COLO829 (cell line): ENCODE results near the gene PHPT1.
"Not testable (repeated sequence)": the region's sequence is repeated elsewhere in the genome, so short reads cannot be mapped to it uniquely, and the experiment has no call there.

Experiments
- DNase-seq: peaks from one replicate; pipeline ENCODE4 v3.0.0; 2012; ENCODE audit warnings: low spot score

Gene PHPT1

DNA sequence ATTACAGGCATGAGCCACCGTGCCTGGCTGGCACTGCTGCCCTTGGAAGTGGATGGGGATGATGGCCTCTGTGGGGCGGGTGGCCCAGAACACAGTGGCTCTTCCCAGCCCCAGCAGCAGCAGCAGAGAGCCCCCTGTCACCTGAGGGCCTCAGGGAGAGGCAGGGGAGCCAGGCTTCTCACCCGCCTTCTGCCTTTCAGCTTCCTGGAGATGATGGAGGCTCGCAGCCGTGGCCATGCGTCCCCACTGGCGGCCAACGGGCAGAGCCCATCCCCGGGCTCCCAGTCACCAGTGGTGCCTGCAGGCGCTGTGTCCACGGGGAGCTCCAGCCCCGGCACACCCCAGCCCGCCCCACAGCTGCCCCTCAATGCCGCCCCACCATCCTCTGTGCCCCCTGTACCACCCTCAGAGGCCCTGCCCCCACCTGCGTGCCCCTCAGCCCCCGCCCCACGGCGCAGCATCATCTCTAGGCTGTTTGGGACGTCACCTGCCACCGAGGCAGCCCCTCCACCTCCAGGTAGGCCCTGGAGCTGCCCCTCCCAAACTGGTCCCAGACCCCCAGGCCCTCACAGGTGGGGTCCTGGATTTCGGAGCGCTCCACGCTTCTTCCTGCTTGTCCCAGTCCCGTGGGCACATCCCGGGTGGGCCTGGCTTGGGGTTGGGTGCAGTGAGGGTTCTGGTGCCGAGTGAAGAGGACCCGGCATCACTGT lies 11.9 kb upstream of the PHPT1 start:
- no peak for DNase-seq

- not testable (repeated sequence) for DNase-seq
These were observed 11.3 kb upstream of the PHPT1 start for GRCh38 chr9:136837856-136838277.

DNA sequence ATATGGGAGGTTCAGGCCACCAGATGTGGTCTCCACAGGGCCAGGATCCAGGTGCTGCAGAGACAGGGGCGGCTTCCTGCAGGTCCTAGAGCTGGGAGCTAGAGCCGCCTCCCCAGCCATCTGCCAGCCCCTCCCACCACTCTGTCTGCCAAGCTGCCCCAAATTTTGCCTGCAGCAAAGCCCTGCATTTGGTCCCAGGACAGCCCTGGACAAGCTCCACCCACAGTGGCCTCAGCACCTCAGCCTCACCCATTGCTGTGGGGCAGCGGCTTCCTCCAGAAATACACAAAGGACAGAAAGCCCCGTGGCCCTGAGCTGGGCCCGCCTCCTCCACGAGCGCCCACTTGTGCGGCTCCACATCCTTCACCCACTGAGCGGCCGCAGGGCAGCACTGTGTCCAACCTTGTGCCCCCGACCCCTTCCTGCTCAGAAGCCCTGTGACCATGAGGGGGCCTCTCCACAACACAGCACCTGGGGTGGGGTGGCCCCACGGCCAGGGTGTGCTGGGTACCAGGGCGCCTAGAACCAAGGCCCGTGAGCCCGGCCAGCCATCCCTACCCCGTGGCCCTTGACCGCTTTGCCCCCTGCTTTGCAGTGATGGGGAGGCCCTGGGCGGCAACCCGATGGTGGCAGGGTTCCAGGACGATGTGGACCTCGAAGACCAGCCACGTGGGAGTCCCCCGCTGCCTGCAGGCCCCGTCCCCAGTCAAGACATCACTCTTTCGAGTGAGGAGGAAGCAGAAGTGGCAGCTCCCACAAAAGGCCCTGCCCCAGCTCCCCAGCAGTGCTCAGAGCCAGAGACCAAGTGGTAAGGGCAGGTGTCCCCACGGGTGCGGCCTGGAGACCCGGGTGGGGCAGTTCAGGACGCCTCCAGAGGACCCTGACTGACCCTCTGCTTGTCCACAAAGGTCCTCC lies 10.6 kb upstream of the PHPT1 start:
- DNase-seq, result no peak

- DNase-seq, result no peak
These were observed 9.7 kb upstream of the PHPT1 start for GRCh38 chr9:136839229-136840139.

- no peak for DNase-seq
These were observed 8.9 kb upstream of the PHPT1 start for GRCh38 chr9:136840140-136840876.

- peak; percentile 23 for DNase-seq
These were observed 8.1 kb upstream of the PHPT1 start for GRCh38 chr9:136840877-136841645.

DNA sequence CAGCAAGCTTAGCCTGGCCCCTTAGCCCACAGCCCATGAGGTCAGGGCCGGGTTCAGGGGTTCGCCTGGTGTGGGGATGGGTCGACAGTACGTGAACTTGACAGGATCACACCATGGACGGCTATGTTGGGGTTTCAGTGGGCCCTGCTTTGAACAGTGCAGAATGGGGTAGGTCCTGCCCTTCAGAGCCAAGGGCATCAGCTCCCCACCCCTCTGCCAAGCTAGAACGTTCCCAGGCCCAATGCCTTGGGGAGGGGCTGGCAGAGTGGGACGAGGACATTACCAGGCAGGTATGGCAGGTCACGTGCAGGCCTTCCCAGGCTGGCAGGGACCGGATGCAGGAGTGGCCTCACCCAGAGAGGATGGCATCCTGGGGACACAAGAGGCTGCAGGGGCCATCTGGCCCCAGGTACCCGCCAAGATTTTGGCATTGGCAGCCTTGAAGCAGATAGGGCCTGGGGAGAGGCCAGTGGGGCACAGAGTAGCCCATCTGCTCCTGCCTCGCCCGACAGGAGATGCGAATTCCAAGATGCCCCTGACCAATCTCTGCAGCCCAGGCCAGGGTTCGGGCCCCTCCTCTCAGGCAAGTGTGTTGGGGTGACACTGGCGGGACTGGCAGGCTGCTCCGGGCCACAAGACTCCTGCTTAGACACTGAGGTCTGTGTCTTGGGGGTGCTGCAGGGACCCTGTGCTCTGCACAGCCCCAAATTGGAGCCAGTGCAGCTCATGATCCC lies 7.4 kb upstream of the PHPT1 start:
- not testable (repeated sequence) for DNase-seq

DNA sequence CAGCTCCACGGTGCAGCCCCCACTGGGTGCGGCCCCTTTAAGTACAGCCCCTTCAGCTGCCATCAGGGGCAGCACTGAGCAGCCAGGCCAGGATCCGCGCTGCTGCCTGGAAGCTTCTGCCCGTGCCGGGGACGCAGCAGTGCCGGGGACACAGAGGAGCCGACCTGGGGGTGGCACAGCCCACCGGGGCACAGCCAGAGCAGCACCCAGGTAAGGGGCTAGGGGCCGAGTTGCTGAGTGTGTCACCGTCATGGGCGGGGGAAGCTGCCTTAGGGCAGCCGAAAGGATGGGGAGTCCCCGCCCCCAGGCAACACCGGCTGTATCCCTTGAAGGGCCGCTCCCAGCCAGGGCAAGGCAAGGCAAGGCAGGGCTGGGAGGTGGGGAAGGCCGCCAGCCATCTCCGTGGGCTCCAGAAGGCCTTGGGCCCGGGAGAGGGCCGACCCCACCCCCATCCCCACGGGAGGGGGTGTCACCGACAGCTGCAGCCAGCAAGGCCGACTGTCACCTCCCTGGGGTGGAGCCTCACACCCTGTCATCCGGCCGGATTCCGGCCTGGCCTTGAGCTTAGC lies 6.7 kb upstream of the PHPT1 start, which contains the start of gene AJM1:
Gene AJM1 (plus strand): TSS at position 99 of the 569 bp plus-strand sequence. CDS start 1,937 bp downstream, outside the sequence.
- DNase-seq, result peak; percentile 62

- DNase-seq, result not testable (repeated sequence)
These were observed 5.9 kb upstream of the PHPT1 start for GRCh38 chr9:136843159-136843800.

DNA sequence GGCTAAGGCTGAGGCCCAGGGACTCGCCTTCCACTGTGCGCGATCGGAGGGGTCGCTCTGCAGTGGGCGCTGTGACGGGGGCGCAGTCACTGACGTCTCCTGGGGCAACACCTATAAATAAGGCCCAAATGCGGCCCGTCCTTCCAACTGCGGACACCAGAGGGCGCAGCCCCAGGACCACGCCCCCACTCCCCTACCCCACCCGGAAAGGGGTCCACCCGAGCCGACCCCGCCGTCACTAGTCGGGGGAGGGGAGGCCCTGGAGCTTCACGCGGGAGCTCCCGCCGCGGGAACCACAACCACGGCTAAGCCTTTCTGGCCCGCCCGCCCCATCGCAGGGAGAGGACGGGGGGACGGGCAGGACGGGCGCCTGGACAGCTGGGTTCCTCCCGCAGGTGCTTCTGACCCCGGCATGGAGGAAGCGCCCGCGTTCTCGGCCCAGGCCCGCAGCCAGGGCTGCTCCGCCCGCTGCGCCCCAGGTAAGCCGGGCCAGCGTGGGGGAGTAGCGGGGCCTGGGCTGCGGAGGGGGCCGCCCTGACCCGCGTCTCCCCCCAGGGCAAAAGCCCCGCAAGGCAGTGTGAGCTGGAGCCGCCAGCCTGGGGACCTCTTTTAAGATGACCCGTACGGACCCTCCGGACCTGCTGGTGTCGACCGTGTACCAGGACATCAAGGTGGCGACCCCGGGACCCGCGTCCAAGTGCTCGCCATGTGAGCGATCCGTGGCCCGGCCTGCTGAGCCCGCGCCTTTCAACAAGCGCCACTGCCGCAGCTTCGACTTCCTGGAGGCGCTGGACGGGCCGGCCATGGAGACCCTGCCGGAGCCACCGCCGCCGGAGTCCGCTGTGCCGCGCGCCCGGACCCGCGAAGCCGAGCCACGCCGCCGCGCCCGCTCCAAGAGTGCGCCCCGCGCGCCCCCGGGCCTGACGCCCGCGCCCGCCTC lies 5.1 kb upstream of the PHPT1 start:
- not testable (repeated sequence) for DNase-seq

DNA sequence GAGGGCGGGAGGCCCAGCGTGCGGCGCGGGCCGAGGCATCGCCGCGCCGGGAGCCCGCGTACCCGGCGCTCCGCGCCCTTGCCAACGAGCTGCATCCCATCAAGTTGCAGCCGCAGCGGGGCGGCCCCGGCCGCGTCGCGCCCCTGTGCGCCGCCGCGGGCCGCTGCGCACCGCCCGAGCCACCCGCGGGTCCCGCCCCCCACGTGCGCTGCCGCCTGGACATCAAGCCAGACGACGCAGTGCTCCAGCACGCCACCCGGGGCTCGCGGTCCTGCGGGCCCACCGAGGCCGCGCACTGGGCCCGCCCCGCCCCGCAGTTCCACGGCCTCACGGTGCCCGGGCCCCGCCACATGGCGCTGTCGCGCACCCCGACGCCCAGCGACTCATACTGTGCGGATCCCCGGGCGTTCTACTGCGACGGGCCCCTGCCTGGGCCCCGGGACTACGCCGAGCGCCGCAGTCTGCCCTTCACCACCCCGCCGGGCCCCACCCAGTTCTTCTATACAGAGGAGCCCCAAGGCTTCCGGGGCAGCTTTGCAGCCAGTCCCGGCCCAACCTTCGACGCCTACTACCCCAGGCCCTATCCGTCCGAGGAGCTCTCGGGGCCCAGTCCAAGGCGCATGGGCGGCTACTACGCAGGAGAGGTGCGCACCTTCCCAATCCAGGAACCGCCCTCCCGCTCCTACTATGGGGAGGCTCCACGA lies 4.3 kb upstream of the PHPT1 start:
- DNase-seq, result no peak

GRCh38 chr9:136845465-136846260 lies 3.5 kb upstream of the PHPT1 start:
- DNase-seq, result no peak

DNA sequence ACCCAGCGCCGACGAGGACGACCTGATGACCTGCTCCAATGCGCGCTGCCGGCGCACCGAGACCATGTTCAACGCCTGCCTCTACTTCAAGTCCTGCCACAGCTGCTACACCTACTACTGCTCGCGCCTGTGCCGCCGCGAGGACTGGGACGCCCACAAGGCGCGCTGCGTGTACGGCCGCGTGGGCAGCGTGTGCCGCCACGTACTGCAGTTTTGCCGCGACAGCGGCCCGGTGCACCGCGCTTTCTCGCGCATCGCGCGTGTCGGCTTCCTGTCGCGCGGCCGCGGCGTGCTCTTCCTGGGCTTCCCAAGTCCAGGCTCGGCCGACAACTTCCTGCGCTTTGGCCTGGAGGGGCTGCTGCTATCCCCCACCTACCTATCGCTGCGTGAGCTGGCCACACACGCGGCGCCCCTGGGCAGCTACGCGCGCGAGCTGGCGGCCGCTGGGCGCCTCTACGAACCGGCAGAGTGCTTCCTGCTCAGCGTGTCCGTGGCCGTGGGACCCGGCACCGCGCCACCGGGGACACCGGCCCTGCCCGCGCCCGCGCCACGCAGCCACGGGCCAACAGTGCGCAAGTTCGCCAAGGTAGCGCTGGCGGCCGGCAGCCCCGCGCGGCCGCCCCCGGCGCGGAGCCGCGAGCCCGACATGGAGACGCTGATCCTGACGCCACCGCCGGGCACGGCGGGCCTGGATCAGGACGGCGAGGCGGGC lies 2.7 kb upstream of the PHPT1 start:
- DNase-seq, result no peak

- DNase-seq, result no peak
These were observed 2.0 kb upstream of the PHPT1 start for GRCh38 chr9:136847088-136847825.
